Stimulated activated naive CD4-positive, alpha-beta T cell (primary cell): ENCODE data around the gene ST6GAL1.
"Not testable (repeated sequence)": the region's sequence is repeated elsewhere in the genome, so short reads cannot be mapped to it uniquely, and the experiment has no call there.

ENCODE experiments used
- DNase-seq, 6 experiments: peaks; one replicate each; lab custom pipeline; 2025; lab: John Stamatoyannopoulos, UW

ST6GAL1 gene, protein sequence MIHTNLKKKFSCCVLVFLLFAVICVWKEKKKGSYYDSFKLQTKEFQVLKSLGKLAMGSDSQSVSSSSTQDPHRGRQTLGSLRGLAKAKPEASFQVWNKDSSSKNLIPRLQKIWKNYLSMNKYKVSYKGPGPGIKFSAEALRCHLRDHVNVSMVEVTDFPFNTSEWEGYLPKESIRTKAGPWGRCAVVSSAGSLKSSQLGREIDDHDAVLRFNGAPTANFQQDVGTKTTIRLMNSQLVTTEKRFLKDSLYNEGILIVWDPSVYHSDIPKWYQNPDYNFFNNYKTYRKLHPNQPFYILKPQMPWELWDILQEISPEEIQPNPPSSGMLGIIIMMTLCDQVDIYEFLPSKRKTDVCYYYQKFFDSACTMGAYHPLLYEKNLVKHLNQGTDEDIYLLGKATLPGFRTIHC

DNA sequence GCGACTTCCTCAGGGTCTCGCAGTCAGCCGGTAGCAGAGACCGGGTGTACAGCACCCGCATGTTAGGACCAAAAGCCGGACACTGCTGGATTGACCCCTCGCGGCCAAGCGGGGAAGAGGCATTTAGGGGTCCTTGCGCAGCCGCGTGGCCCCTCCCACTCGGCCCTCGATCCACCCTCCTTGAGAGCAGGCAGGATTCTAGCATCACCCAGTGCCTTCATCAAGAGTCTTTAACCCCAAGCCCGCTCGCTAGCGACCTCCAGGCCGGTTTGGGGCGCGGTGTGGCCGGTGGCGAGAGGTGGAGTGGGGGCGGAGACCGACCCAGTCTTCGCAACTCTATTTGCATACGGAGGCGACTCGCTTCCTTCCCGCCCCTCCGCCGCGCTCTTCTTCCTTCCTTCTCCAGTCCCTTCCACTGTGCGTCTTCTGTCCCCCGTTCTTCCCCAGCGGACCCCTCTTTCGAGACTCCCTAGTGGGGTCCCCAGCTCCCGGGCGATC lies at the start of gene ST6GAL1:
Gene ST6GAL1, plus strand, starts transcription at position 384 of the 498 bp plus-strand sequence. CDS start 112,178 bp downstream, outside the sequence.
- DNase-seq: peak; percentile 22 to 64 (median 54)

DNA sequence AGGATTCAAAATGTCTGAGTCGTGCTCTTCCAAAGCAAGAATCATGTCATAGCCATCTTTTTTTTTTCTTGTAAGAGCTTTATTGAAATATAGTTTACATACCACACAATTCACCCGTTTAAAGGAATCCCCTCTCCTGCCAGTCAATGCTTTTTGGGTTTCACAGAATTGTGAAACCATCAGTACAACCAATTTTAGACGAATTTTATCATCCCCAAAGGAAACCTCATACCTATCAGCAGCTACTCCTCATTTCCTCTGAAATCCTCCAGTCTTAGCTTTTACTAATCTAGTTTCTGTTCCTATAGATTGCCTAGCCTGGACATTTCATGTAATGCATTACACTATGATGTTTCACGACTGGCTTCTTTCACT lies 48.2 kb upstream of the ST6GAL1 start:
- DNase-seq: no peak

DNA sequence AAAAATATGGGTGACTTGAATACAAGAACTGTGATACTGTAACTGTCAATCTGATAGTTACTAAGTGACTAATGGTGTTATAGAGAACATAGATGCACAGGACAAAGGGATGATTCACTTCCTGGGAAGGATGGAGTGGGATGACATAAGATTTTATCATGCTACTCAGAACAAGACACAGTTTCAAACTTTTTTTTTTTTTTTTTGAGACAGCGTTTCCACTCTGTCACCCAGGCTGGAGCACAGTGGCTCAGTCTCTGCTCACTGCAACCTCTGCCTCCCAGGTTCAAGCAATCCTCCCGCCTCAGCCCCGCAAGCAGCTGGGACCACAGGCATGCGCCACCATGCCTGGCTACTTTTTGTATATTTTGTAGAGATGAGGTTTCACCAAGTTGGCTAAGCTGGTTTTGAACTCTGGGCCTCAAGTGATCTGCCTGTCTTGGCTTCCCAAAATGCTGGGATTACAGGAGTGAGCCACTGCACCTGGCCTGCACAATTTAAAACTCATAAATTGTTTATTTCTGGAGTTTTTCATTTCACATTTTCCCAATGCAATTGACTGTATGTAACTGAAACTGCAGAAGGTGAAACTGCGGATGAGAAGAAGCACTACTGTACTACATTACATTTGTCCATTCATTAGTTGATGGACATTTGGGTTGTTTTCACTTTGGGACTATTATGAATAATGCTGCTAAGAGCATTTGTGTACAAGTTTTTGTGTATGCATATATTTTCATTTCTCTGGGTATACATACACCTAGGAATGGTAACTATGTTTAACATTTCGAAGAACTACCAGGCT lies 47.2 kb upstream of the ST6GAL1 start:
- no peak for DNase-seq

DNA sequence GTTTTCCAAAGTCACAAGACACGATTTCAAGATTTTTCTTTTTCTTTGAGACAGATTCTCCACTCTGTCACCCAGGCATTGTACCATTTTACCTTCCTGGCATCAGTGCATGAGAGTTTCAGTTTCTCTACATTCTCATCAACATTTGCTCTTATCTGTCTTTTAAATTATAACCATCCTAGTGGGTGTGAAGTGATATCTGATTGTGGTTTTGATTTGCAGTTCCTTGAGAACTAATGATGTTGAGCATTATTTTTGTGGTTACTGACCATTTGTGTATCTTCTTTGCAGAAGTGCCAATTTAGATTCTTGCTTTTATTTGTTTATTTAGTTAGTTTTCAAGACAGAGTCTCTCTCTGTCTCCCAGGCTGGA lies 46.7 kb upstream of the ST6GAL1 start:
- DNase-seq: no peak

DNA sequence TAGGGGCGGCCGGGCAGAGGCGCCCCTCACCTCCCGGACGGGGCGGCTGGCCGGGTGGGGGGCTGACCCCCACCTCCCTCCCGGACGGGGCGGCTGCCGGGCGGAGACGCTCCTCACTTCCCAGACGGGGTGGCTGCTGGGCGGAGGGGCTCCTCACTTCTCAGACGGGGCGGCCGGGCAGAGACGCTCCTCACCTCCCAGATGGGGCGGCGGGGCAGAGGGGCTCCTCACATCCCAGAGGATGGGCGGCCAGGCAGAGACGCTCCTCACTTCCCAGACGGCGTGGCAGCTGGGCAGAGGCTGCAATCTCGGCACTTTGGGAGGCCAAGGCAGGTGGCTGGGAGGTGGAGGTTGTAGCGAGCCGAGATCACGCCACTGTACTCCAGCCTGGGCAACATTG lies 45.5 kb upstream of the ST6GAL1 start:
- DNase-seq: not testable (repeated sequence)

DNA sequence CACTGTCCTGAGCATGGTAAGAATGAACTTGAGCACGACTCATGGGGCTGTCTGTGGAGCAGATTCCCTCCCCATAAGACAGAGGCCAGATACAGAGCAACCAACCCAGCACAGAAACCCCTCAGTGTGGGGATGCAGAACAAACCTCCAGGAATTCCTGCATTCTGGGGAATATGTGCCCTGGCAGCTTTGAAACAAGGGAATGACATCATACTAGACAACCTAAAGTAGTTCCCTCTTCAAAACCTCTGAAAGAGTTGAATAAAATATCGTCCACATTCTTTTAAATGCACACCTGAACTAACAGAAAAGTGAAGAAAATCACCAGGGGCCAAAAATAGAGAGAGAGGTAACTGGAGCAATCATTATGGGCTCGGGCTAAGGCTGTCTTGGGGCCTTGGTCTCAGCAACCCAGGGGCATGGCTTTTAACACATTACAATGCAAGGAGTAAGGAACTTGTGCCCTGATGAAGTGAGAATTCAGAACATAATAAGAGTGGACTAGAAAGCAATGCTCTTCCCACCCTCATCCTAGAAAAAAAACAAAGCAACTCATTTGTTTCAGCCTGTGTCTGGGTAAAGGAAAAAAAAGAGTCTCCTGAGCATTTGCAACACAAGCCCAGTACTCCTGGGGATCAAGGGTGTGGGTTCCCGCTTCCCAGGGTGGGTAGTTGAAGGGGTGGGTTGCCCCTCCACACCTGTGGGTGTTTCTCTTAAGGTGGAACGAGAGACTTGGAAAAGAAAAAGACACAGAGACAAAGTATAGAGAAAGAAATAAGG lies 43.9 kb upstream of the ST6GAL1 start:
- DNase-seq: no peak

DNA sequence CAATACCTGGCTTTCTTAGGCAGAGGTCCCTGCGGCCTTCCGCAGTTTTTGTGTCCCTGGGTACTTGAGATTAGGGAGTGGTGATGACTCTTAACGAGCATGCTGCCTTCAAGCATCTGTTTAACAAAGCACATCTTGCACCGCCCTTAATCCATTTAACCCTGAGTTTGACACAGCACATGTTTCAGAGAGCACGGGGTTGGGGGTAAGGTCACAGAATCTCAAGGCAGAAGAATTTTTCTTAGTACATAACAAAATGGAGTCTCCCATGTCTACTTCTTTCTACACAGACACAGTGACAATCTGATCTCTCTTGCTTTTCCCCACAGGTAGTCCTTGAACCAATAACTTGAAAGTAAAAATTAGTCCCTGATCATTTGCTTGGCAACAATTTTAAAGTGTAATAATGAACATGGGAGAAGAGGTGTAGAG lies 42.8 kb upstream of the ST6GAL1 start:
- DNase-seq: not testable (repeated sequence)

DNA sequence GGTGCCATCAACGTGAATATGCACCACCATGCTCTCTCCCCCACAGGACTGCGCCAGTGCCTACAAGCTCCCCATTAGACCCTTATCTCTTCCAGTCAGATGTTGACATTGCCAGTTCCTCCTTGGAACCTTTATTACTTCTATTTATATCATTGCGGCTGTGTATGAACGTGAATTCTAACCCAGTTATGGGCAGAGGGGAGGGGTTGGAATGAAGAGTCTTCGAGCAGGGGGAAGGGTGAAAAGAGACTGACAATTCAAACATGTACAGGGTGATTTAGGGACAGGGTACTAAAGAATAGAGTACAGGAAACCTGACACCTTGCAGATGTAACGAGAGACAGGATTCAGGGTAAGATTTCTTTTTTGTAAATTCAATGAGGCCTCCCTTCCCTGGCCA lies 41.8 kb upstream of the ST6GAL1 start:
- no peak for DNase-seq

DNA sequence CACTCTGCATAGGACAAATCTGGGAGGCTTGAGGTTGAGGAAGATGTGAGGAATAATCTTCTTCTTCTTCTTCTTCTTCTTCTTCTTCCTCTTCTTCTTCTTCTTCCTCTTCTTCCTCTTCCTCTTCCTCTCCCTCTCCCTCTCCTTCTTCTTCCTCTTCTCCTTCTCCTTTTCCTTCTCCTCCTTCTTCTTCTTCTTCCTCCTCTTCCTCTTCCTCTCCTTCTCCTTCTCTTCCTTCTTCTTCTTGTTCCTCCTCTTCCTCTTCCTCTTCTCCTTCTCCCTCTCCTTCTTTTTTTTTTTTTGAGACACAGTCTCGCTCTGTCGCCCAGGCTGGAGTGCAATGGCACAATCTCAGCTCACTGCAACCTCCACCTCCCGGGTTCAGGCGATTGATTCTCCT lies 40.6 kb upstream of the ST6GAL1 start:
- not testable (repeated sequence) for DNase-seq

DNA sequence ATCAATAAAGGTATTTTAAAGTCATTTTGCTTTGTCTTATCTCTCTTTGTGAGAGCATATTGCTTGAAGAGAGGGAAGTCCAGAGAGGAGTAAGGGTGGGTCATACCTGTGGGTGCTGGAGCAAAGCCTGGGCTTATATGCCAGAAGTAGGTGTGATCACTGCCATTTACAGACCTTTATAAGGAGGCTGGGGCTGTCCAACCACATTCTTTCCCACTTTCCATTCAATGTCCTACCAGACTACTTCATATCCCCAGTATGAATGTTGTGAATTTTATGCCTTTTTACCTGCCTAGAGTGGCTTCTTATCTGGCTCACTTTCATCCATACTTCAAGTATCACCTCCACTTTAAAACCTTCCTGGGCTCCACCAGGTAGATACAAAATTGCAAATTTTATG lies 39.4 kb upstream of the ST6GAL1 start:
- no peak for DNase-seq

DNA sequence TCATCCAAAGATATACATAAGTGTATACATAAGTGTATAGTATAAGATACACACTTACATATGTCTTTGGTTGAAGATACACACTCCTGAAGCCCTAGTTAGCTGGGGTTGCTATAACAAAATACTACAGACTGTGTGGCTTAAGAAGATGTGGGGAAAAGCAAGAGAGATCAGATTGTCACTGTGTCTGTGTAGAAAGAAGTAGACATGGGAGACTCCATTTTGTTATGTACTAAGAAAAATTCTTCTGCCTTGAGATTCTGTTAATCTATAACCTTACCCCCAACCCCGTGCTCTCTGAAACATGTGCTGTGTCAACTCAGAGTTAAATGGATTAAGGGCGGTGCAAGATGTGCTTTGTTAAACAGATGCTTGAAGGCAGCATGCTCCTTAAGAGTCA lies 37.3 kb upstream of the ST6GAL1 start:
- not testable (repeated sequence) for DNase-seq

DNA sequence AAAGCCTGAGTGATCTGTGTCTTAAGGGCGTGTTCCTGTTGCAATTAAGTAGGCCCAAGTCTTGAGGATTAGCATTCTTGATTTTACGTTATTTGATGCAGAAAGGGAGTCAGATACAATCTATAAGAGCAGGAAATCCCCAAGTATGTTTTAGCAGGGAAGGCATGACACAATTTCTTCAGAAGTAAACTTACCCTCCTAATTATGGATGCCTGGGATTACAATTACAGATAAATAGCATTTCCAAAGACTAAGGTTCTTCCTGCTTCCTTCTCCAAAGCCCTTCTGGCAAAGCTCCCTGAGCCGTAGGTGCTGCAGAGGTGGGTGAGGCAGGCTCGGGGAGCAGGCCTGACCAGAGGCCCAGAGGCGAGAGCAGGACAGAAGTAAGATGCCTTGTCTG lies 34.9 kb upstream of the ST6GAL1 start:
- DNase-seq: no peak

DNA sequence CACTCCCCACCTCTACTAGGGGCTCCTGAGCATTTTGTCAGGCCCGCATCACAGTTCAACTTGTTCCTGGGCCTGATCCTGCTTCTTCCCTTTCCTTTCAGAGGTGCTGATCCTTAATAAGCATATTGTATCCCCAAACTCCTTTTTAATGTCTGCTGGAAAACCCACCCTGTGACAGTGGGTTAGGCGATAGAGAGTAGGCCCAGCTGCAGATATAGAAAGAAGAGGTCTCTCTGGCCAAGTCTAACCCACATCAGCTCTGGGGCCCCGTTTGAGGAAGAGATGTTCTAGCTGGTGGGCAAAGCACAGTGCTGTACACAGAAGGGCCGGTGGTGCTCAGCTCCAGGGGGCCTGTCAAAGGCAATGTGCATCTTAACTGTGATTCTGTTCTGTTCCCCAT lies 34.3 kb upstream of the ST6GAL1 start:
- no peak for DNase-seq

DNA sequence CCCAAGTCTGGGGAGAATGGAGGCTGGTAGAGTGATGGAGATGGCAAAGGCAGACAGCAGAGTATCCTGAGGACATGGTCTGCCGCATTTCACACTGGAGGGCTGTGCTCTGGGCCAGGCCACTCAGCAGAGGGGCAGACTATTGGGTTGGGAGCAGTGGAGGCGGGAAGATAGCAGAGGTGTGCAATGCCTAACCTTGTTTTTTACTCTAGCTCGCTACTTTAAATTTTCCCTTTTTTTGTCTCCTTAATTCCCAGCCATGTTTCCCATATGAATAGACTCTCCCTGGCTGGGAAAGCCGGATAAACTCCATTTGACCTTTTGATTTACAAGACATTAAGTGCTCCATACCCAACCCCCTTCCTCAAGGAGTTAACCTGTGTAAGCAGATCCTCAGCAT lies 33.5 kb upstream of the ST6GAL1 start:
- DNase-seq: no peak

DNA sequence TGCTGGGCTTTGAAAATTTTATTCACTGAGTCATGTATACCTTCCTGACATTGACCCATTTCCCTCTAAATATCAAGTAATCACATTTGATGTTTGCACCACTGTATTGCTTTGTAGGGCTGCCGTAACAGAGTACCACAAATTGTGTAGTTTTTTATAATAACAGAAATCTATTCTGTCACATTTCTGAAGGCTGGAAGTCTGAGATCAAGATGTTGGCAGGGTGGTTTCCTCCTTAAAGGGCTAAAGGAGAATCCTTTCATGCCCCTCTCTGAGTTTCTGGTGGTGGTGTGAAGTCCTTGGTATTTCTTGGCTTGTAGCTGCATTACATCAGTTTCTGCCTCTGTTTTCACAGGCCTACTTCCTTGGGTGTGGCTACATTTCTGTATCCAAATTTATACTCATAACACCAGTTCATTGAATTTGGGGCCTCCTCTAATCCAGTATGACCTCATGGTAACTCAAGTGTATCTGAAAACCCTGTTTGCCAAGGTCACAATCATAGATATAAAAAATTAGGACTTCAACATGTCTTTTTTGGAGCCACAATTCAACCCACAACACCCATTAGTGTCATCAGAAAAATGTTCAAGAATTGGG lies 29.1 kb upstream of the ST6GAL1 start:
- peak in 2 of 6 experiments; percentile 12 to 26 for DNase-seq

DNA sequence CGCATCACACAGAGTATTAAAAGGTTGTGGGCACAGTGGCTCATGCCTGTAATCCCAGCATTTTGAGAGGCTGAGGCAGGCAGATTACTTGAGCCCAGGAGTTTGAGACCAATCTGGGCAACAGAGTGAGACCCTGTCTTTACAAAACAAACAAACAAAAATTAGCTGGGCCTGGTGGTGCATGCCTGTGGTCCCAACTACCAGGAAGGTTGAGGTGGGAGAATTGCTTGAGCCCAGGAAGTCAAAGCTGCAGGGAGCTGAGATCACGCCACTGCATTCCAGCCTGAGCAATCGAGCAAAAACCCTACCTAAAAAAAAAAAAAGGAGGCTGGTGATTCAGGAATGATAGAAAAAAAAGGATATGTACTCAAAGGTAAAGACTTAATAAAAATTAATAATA lies 28.2 kb upstream of the ST6GAL1 start:
- DNase-seq: no peak

DNA sequence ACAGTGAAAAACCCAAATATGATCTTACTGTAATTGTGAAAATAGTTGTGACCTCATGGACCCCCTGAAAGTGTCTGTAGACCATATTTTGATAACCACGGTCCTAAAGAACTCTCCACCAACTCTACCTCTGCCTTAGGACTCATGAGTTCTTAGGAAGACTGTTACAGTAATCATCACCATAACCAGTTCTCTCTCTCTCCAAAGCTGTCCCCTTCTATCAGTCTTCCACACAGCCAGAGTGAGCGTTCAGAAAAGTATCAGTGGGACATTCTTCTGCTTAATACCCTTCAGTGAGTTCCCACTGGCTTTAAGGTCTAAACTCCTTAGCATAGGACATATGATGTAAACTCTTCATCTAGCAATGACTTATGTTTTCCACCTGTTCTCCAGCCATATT lies 27.6 kb upstream of the ST6GAL1 start:
- DNase-seq: no peak

DNA sequence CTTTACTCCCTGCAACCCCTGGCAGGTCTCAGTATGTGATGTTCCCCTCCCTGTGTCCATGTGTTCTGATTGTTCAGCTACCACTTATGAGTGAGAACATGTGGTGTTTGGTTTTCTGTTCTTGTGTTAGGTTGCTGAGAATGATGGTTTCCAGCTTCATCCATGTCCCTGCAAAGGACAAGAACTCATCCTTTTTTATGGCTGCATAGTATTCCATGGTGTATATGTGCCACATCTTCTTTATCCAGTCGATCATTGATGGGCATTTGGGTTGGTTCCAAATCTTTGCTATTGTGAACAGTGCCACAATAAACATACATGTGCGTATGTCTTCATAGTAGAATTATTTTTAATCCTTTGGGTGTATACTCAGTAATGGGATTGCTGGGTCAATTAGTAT lies 26.6 kb upstream of the ST6GAL1 start:
- DNase-seq: not testable (repeated sequence)

DNA sequence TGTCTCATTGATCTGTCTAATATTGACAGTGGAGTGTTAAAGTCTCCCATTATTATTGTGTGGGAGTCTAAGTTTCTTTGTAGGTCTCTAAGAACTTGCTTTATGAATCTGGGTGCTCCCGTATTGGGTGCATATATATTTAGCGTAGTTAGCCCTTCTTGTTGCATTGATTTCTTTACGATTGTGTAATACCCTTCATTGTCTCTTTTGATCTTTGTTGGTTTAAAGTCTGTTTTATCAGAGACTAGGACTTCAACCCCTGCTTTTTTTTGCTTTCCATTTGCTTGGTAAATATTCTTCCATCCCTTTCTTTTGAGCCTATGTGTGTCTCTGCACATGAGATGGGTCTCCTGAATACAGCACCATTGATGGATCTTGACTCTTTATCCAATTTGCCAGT lies 23.3 kb upstream of the ST6GAL1 start:
- DNase-seq: not testable (repeated sequence)

DNA sequence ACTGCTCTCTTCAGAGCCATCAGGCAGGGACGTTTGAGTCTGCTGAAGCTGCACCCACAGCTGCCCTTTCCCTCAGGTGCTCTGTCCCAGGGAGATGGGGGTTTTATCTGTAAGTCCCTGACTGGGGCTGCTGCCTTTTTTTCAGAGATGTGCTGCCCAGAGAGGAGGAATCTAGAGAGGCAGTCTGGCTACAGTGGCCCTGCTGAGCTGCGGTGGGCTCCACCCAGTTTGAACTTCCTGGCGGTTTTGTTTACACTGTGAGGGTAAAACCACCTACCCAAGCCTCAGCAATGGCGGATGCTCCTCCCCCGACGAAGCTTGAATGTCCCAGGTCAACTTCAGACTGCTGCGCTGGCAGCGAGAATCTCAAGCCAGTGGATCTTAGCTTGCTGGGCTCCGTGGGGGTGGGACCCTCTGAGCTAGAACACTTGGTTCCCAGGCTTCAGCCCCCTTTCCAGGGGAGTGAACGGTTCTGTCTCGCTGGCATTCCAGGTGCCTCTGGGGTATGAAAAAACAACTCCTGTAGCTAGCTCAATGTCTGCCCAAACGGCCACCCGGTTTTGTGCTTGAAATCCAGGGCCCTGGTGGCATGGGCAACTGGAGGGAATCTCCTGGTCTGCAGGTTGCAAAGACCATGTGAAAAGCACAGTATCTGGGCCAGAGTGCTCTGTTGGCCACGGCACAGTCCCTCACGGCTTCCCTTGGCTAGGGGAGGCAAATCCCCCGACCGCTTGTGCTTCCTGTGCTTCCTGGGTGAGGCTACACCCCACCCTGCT lies 21.1 kb upstream of the ST6GAL1 start:
- DNase-seq: peak; percentile 24 to 84 (median 68)
